ENCODE results near the gene DNAH6. TPM values are rescaled to one million over a fixed set of nuclear protein-coding genes. Genes with fewer than 3 reads are reported as not detected.

DNAH6 gene, protein sequence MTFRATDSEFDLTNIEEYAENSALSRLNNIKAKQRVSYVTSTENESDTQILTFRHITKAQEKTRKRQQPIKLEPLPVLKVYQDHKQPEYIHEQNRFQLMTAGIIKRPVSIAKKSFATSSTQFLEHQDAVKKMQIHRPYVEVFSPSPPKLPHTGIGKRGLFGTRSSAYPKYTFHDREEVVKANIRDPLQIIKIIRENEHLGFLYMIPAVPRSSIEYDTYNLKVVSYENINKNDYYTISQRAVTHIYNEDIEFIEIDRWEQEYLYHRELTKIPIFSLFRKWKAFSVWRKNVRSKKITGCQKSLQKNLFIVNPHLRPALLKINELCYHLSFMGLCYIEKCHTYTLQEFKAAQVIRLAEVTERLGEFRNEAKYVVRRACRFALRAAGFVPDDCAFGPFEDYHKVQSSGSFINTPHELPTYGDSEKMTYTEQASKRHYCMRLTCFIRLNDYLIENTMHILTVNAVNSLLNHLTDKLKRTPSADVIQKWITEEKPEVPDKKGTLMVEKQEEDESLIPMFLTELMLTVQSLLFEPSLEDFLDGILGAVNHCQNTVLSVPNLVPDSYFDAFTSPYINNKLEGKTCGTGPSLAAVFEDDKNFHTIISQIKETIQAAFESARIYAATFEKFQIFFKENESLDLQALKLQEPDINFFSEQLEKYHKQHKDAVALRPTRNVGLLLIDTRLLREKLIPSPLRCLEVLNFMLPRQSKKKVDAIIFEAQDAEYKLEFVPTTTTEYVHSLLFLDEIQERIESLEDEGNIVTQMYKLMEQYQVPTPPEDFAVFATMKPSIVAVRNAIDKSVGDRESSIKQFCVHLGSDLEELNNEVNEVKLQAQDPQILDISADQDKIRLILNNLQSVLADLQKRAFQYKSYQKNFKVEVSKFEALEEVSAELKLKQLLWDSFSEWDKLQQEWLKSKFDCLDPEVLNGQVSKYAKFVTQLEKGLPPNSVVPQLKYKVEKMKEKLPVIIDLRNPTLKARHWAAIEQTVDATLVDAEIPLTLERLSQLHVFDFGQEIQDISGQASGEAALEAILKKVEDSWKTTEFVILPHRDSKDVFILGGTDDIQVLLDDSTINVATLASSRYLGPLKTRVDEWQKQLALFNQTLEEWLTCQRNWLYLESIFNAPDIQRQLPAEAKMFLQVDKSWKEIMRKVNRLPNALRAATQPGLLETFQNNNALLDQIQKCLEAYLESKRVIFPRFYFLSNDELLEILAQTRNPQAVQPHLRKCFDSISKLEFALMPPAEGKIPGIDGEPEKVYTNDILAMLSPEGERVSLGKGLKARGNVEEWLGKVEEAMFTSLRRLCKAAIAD (N-terminal part only)
- 0.18 to 0.39 TPM (median 0.27 TPM) in 3 replicates for total RNA-seq (2021)
- Bru-seq, nascent RNA, result percentile 17 among the genes with signal in this experiment
- long read RNA-seq, experiment 1, result 0 reads
- long read RNA-seq, experiment 2, result 0 reads
- long read RNA-seq, experiment 3, result 0 reads

DNA sequence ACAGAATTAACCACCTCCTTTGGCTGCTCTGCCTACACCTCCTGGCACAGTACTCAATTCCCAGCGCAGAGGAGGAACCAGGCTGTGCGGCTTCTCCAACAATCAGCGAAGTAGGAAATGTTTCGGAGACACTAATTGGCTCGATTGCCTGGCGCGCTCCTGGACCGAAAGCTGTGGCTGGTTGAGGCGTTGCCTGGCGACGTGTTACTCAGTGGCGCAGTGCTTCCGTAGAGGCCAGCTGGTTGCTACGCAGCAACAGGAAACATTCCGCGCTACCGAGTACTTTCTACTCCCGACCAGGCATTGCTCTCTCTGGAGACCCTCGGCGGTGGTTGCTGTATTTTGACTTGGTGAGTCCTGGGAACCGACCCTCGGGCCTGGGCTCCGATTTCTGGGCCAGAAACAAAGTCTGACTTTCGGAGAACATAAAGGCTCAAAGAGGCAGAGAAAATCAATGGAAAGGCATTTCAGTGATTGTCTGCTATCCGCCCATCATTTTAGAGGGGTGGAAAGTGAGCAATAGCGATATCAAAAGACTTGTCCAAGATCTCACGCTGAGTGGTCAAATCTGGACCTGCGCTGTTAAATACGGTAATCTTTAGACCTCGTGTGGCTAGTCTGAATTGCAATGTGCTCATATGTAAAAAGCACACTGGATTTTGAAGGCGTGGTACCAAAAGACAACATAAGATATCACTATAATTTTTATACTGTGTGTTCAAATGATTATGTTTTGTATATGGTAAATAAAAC, at the start of gene DNAH6:
DNAH6 (plus strand) TSS at position 265 of the 753 bp plus-strand sequence. CDS start 1,329 bp downstream, outside the sequence.
- POLR2A ChIA-PET, result no interaction called here
- peak; percentile 100 for ATAC-seq
- TF ChIP-seq NFYB (CRISPR knock-in tag; conservative IDR thresholded peaks at IDR 0.05; ENCODE audit: low read depth) (peak; percentile 84), IRF2 (CRISPR knock-in tag; IDR thresholded peaks at IDR 0.05; ENCODE audit: borderline replicate concordance, low read depth) (no peak), NR3C1 (CRISPR knock-in tag; conservative IDR thresholded peaks at IDR 0.05; ENCODE audit: low read depth) (no peak), SP1 (CRISPR knock-in tag; conservative IDR thresholded peaks at IDR 0.05) (no peak), ETV6 (CRISPR knock-in tag; IDR thresholded peaks at IDR 0.05) (no peak), NFATC4 (CRISPR knock-in tag; IDR thresholded peaks at IDR 0.05) (no peak), NFE2L1 (CRISPR knock-in tag; IDR thresholded peaks at IDR 0.05) (no peak), ZNF121 (CRISPR knock-in tag; IDR thresholded peaks at IDR 0.05) (no peak), HMGA2 (CRISPR knock-in tag; IDR thresholded peaks at IDR 0.05) (0 out of 2 replicates have a peak, but pooled peaks have one; percentile 4), ZNF396 (CRISPR knock-in tag; IDR thresholded peaks at IDR 0.05; ENCODE audit: borderline replicate concordance) (no peak), MXD4 (CRISPR knock-in tag; IDR thresholded peaks at IDR 0.05; ENCODE audit: borderline replicate concordance) (no peak), CREM (CRISPR knock-in tag; IDR thresholded peaks at IDR 0.05) (peak; percentile 45; the same call in 1 of the 2 replicates)
- TF ChIP-seq, protein P1, sequence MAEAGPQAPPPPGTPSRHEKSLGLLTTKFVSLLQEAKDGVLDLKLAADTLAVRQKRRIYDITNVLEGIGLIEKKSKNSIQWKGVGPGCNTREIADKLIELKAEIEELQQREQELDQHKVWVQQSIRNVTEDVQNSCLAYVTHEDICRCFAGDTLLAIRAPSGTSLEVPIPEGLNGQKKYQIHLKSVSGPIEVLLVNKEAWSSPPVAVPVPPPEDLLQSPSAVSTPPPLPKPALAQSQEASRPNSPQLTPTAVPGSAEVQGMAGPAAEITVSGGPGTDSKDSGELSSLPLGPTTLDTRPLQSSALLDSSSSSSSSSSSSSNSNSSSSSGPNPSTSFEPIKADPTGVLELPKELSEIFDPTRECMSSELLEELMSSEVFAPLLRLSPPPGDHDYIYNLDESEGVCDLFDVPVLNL (CRISPR knock-in tag; IDR thresholded peaks at IDR 0.05; ENCODE audit: borderline replicate concordance, low read depth), result no peak
- TF ChIP-seq, protein P2, sequence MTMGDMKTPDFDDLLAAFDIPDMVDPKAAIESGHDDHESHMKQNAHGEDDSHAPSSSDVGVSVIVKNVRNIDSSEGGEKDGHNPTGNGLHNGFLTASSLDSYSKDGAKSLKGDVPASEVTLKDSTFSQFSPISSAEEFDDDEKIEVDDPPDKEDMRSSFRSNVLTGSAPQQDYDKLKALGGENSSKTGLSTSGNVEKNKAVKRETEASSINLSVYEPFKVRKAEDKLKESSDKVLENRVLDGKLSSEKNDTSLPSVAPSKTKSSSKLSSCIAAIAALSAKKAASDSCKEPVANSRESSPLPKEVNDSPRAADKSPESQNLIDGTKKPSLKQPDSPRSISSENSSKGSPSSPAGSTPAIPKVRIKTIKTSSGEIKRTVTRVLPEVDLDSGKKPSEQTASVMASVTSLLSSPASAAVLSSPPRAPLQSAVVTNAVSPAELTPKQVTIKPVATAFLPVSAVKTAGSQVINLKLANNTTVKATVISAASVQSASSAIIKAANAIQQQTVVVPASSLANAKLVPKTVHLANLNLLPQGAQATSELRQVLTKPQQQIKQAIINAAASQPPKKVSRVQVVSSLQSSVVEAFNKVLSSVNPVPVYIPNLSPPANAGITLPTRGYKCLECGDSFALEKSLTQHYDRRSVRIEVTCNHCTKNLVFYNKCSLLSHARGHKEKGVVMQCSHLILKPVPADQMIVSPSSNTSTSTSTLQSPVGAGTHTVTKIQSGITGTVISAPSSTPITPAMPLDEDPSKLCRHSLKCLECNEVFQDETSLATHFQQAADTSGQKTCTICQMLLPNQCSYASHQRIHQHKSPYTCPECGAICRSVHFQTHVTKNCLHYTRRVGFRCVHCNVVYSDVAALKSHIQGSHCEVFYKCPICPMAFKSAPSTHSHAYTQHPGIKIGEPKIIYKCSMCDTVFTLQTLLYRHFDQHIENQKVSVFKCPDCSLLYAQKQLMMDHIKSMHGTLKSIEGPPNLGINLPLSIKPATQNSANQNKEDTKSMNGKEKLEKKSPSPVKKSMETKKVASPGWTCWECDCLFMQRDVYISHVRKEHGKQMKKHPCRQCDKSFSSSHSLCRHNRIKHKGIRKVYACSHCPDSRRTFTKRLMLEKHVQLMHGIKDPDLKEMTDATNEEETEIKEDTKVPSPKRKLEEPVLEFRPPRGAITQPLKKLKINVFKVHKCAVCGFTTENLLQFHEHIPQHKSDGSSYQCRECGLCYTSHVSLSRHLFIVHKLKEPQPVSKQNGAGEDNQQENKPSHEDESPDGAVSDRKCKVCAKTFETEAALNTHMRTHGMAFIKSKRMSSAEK (CRISPR knock-in tag; IDR thresholded peaks at IDR 0.05; ENCODE audit: borderline replicate concordance), result no peak
- TF ChIP-seq, protein P3, sequence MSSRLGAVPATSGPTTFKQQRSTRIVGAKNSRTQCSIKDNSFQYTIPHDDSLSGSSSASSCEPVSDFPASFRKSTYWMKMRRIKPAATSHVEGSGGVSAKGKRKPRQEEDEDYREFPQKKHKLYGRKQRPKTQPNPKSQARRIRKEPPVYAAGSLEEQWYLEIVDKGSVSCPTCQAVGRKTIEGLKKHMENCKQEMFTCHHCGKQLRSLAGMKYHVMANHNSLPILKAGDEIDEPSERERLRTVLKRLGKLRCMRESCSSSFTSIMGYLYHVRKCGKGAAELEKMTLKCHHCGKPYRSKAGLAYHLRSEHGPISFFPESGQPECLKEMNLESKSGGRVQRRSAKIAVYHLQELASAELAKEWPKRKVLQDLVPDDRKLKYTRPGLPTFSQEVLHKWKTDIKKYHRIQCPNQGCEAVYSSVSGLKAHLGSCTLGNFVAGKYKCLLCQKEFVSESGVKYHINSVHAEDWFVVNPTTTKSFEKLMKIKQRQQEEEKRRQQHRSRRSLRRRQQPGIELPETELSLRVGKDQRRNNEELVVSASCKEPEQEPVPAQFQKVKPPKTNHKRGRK (CRISPR knock-in tag; IDR thresholded peaks at IDR 0.05; ENCODE audit: borderline replicate concordance), result no peak
- TF ChIP-seq, protein P4, sequence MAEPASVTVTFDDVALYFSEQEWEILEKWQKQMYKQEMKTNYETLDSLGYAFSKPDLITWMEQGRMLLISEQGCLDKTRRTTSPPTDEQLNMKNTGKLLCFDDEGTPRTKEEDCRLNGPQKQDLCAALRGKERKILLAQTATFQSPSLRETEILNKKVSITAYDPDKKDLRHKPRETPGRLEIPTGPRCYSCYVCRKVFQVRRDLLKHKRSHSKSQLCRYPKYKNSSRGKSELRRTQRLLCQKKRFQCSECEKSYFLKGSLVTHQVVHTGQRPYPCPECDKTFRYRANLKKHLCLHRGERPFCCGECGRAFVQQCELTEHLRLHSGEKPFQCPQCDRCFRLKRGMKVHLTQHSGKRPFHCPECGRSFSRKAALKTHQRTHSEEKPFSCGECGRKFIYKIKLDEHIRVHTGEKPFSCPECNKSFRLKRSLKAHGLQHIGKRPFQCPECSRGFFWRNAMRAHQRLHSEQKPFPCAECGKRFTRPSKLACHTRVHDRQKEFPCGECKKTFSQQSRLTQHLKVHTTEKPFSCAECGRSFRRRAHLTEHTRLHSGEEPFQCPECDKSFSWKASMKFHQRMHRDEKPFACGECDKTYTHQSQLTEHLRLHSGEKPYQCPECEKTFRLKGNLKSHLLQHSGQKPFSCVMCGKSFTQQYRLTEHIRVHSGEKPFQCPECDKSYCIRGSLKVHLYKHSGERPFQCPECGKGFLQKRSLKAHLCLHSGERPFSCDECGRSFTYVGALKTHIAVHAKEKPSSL (CRISPR knock-in tag; conservative IDR thresholded peaks at IDR 0.05), result no peak
- TF ChIP-seq, protein P5, sequence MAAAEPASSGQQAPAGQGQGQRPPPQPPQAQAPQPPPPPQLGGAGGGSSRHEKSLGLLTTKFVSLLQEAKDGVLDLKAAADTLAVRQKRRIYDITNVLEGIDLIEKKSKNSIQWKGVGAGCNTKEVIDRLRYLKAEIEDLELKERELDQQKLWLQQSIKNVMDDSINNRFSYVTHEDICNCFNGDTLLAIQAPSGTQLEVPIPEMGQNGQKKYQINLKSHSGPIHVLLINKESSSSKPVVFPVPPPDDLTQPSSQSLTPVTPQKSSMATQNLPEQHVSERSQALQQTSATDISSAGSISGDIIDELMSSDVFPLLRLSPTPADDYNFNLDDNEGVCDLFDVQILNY (CRISPR knock-in tag; IDR thresholded peaks at IDR 0.05), result 0 out of 2 replicates have a peak, but pooled peaks have one; percentile 23
- TF ChIP-seq, protein P6, sequence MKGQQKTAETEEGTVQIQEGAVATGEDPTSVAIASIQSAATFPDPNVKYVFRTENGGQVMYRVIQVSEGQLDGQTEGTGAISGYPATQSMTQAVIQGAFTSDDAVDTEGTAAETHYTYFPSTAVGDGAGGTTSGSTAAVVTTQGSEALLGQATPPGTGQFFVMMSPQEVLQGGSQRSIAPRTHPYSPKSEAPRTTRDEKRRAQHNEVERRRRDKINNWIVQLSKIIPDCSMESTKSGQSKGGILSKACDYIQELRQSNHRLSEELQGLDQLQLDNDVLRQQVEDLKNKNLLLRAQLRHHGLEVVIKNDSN (CRISPR knock-in tag; IDR thresholded peaks at IDR 0.05), result no peak
- TF ChIP-seq, protein P7, sequence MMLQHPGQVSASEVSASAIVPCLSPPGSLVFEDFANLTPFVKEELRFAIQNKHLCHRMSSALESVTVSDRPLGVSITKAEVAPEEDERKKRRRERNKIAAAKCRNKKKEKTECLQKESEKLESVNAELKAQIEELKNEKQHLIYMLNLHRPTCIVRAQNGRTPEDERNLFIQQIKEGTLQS (CRISPR knock-in tag; conservative IDR thresholded peaks at IDR 0.05), result no peak

More for the DNA sequence above, at the start of gene DNAH6:
- peaks cover 11% of the 10 kb centered on the region for H3K27me3 Mint-ChIP-seq (ENCODE audit: low read depth)
- peak within 1 kb of the TSS; percentile 65 for H3K27ac Mint-ChIP-seq
- H3K4me3 Mint-ChIP-seq, result peak within 1 kb of the TSS; percentile 77
- H3K4me1 Mint-ChIP-seq, result peaks cover 11% of the 10 kb centered on the region
- H3K36me3 Mint-ChIP-seq, result peaks cover 14% of the 10 kb centered on the region
- peak; percentile 91 for DNase-seq (ENCODE audit: low spot score)
- peaks cover 29% of the 10 kb centered on the region for H3K9me3 Mint-ChIP-seq
- CTCF ChIA-PET, result interaction anchor here (1.0 to 1.8 kb wide), 2 partner anchors 10 to 342 kb away, joined by 3 to 10 read pairs; no protein-coding TSS in a partner anchor

Data from WTC11 (cell line).